Measurements from ENCODE around the gene LDHD.

Gene LDHD

GRCh38 chr16:75127713-75128415 is 11.3 kb upstream of the LDHD start:
- no peak overlapping the region for H3K4me3 ChIP-seq (ENCODE audit: low read length)
- no peak for TF ChIP-seq CTCF (IDR thresholded peaks at IDR 0.05; ENCODE audit: insufficient read depth, low read depth, low read length, missing control alignments)
- no peak for DNase-seq (ENCODE audit: low read depth)

GRCh38 chr16:75122609-75123008 is 6.0 kb upstream of the LDHD start:
- DNase-seq (ENCODE audit: low read depth) = no peak
- H3K4me3 ChIP-seq (ENCODE audit: low read length) = no peak overlapping the region
- TF ChIP-seq CTCF (IDR thresholded peaks at IDR 0.05; ENCODE audit: insufficient read depth, low read depth, low read length, missing control alignments) = no peak

- TF ChIP-seq CTCF (IDR thresholded peaks at IDR 0.05; ENCODE audit: insufficient read depth, low read depth, low read length, missing control alignments) = no peak
- H3K4me3 ChIP-seq (ENCODE audit: low read length) = no peak overlapping the region
- DNase-seq (ENCODE audit: low read depth) = no peak
Measured at GRCh38 chr16:75121949-75122568, 5.5 kb upstream of the LDHD start.

GRCh38 chr16:75120253-75120652 is 3.7 kb upstream of the LDHD start:
- no peak overlapping the region for H3K4me3 ChIP-seq (ENCODE audit: low read length)
- TF ChIP-seq CTCF (IDR thresholded peaks at IDR 0.05; ENCODE audit: insufficient read depth, low read depth, low read length, missing control alignments) = no peak
- no peak for DNase-seq (ENCODE audit: low read depth)

GRCh38 chr16:75118943-75119539 is 2.5 kb upstream of the LDHD start:
- H3K4me3 ChIP-seq (ENCODE audit: low read length) = no peak overlapping the region
- no peak for DNase-seq (ENCODE audit: low read depth)
- TF ChIP-seq CTCF (IDR thresholded peaks at IDR 0.05; ENCODE audit: insufficient read depth, low read depth, low read length, missing control alignments) = no peak

GRCh38 chr16:75116911-75117245 is 298 bp upstream of the LDHD start:
- H3K4me3 ChIP-seq (ENCODE audit: low read length) = no peak overlapping the region
- TF ChIP-seq CTCF (IDR thresholded peaks at IDR 0.05; ENCODE audit: insufficient read depth, low read depth, low read length, missing control alignments) = no peak
- DNase-seq (ENCODE audit: low read depth) = no peak

Measured in epithelial cell of esophagus (primary cell).